SK-N-SH treated with all-trans-retinoic acid at 6 μM for 48 hours (cell line): ENCODE data around the gene SCFD2.

Source experiments
- ATAC-seq: fragments of 200-7000 bp; cut with Tn5 transposase; 3 replicates; pipeline ENCODE4 v1.9.1; 2020; ENCODE audit warnings: mild to moderate bottlenecking, moderate library complexity
- ARNTL ChIP-seq: fragments of 450-650 bp; formaldehyde crosslinking; IDR thresholded peaks from 2 replicates; pipeline ENCODE4 v1.5.0; 2020; ENCODE audit warnings: low read depth, mild to moderate bottlenecking, moderate library complexity, borderline replicate concordance
- BACH2 ChIP-seq: fragments of 250-450 bp; sonication (Bioruptor Pico); IDR thresholded peaks from 2 replicates; pipeline ENCODE4 v1.9.0; 2021; ENCODE audit warnings: mild to moderate bottlenecking, borderline replicate concordance
- CSDC2 ChIP-seq: fragments of 250-450 bp; sonication (Bioruptor Pico); IDR thresholded peaks from 2 replicates; pipeline ENCODE4 v1.5.0; 2020; ENCODE audit warnings: mild to moderate bottlenecking, moderate library complexity
- ESRRG ChIP-seq: fragments of 250-450 bp; sonication (Bioruptor Pico); IDR thresholded peaks from 2 replicates; pipeline ENCODE4 v1.6.1; 2021; ENCODE audit warnings: mild to moderate bottlenecking
- ISL1 ChIP-seq: fragments of 250-450 bp; sonication (Bioruptor Pico); IDR thresholded peaks from 2 replicates; pipeline ENCODE4 v2.1.2; 2022; ENCODE audit warnings: mild to moderate bottlenecking, moderate library complexity
- OSR1 ChIP-seq: fragments of 250-450 bp; sonication (Bioruptor Pico); IDR thresholded peaks from 2 replicates; pipeline ENCODE4 v1.8.0; 2022; ENCODE audit warnings: moderate library complexity, mild to moderate bottlenecking, inconsistent platforms
- POU6F1 ChIP-seq: fragments of 250-450 bp; sonication (Bioruptor Pico); IDR thresholded peaks from 2 replicates; pipeline ENCODE4 v1.8.0; 2021; ENCODE audit warnings: low read depth, mild to moderate bottlenecking, moderate library complexity, borderline replicate concordance
- PPARA ChIP-seq: fragments of 250-450 bp; sonication (Bioruptor Pico); IDR thresholded peaks from 2 replicates; pipeline ENCODE4 v1.5.0; 2020; ENCODE audit warnings: mild to moderate bottlenecking, borderline replicate concordance
- RARB ChIP-seq: fragments of 250-450 bp; sonication (Bioruptor Pico); IDR thresholded peaks from 2 replicates; pipeline ENCODE4 v1.8.0; 2021; ENCODE audit warnings: mild to moderate bottlenecking, moderate library complexity
- SNAI2 ChIP-seq: fragments of 250-450 bp; sonication (Bioruptor Pico); IDR thresholded peaks from 2 replicates; pipeline ENCODE4 v1.5.0; 2020; ENCODE audit warnings: mild to moderate bottlenecking, moderate library complexity
- TCF4 ChIP-seq: fragments of 250-450 bp; sonication (Bioruptor Pico); IDR thresholded peaks from 2 replicates; pipeline ENCODE4 v1.8.0; 2021; ENCODE audit warnings: mild to moderate bottlenecking, moderate library complexity, borderline replicate concordance
- TSHZ2 ChIP-seq: fragments of 250-450 bp; sonication (Bioruptor Pico); IDR thresholded peaks from 2 replicates; pipeline ENCODE4 v1.5.0; 2020; ENCODE audit warnings: mild to moderate bottlenecking, moderate library complexity
- ZFP3 ChIP-seq: fragments of 250-450 bp; sonication (Bioruptor Pico); IDR thresholded peaks from 2 replicates; pipeline ENCODE4 v1.5.0; 2020; ENCODE audit warnings: mild to moderate bottlenecking, moderate library complexity
- ZNF565 ChIP-seq: fragments of 450-650 bp; formaldehyde crosslinking; conservative IDR thresholded peaks from 2 replicates; pipeline ENCODE4 v1.5.0; 2020; ENCODE audit warnings: low read depth, mild to moderate bottlenecking, moderate library complexity
- ZNF70 ChIP-seq: fragments of 450-650 bp; formaldehyde crosslinking; IDR thresholded peaks from 2 replicates; pipeline ENCODE4 v1.5.0; 2020; ENCODE audit warnings: mild to moderate bottlenecking, moderate library complexity
- ZNF8 ChIP-seq: fragments of 450-650 bp; formaldehyde crosslinking; IDR thresholded peaks from 2 replicates; pipeline ENCODE4 v1.5.0; 2020; ENCODE audit warnings: mild to moderate bottlenecking, moderate library complexity
- TF ChIP-seq, protein P1 (sequence below): fragments of 250-450 bp; sonication (Bioruptor Pico); IDR thresholded peaks from 2 replicates; pipeline ENCODE4 v1.8.0; 2020; ENCODE audit warnings: mild to moderate bottlenecking, moderate library complexity, borderline replicate concordance

The SCFD2 gene

GRCh38 chr4:52954560-52955170 is 411.2 kb downstream of the SCFD2 start:
- no peak for ATAC-seq
- TF ChIP-seq ZFP3 (no peak), BACH2 (CRISPR knock-in tag) (no peak), ISL1 (CRISPR knock-in tag) (no peak), ESRRG (CRISPR knock-in tag) (no peak)

DNA sequence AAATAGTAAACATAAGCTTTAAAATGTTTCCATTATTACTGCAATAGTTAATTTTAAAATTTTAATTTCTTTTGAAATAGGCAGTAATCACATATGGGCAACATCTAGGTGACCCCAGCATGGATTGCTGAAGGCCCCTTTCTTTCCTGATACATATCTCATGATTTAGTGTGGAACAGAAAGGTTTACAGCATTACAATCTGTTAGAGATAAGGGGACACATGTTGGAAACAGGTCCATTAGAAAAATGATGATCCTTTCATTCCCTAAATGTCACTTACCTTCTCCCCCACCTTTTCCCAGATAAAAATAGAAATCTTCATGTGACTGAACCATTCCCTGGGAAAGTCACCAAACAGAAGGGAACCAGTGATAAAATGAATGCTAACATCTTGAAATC is 413.3 kb downstream of the SCFD2 start:
- ATAC-seq: no peak
- TF ChIP-seq ESRRG (CRISPR knock-in tag): no peak
- 0 out of 2 replicates have a peak, but pooled peaks have one; percentile 12 for TF ChIP-seq ISL1 (CRISPR knock-in tag)
- TF ChIP-seq RARB (CRISPR knock-in tag): no peak
- TF ChIP-seq TSHZ2 (CRISPR knock-in tag): peak; percentile 61; the same call in 1 of the 2 replicates
- peak; percentile 67; the same call in 1 of the 2 replicates for TF ChIP-seq TCF4
- TF ChIP-seq ZNF70 (CRISPR knock-in tag): no peak

DNA sequence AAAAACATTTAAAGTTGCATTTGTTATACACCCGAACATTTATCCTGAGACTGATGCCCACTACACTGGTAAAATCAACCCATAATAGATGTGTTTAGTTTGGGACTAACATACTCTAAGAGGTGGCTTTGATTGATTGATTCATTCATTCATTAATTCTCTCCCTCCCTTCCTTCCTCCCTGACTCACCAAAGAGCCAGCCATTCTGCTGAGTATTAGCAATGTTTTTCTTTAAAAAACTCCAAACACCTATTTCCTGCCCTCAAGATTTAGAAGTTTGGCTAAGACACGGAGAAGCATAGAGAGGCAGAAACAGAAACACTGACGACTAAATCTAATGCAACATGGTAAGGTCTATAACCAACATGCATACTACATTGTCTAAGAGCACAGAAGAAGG is 414.8 kb downstream of the SCFD2 start:
- ATAC-seq: no peak
- TF ChIP-seq TSHZ2 (CRISPR knock-in tag) (no peak), ARNTL (CRISPR knock-in tag) (no peak), ZNF8 (CRISPR knock-in tag) (no peak), ZNF70 (CRISPR knock-in tag) (no peak), ESRRG (CRISPR knock-in tag) (no peak)
- TF ChIP-seq, protein P1, sequence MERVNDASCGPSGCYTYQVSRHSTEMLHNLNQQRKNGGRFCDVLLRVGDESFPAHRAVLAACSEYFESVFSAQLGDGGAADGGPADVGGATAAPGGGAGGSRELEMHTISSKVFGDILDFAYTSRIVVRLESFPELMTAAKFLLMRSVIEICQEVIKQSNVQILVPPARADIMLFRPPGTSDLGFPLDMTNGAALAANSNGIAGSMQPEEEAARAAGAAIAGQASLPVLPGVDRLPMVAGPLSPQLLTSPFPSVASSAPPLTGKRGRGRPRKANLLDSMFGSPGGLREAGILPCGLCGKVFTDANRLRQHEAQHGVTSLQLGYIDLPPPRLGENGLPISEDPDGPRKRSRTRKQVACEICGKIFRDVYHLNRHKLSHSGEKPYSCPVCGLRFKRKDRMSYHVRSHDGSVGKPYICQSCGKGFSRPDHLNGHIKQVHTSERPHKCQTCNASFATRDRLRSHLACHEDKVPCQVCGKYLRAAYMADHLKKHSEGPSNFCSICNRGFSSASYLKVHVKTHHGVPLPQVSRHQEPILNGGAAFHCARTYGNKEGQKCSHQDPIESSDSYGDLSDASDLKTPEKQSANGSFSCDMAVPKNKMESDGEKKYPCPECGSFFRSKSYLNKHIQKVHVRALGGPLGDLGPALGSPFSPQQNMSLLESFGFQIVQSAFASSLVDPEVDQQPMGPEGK (CRISPR knock-in tag): no peak

- no peak for ATAC-seq
- TF ChIP-seq SNAI2 (CRISPR knock-in tag): no peak
Observed at GRCh38 chr4:52950226-52950625, 415.6 kb downstream of the SCFD2 start.

DNA sequence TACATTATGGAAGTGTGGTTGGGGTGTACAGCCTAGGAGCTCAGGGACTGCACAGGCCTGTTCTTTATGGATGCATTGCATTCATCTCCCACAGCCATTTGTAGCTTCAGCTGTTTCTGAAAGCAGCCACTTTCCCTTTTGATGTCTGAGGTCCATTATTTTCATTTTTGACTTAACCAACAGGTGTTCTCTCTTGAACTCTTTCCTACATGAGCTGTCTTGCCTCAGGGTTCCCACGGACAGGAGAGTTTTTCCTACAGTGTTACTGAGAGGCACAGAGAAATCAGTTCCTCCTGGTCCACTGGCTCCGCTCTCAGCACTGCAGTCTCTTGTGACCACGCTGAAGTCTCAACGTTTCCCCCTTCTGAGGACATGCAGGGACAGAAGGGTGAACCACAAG is 416.5 kb downstream of the SCFD2 start:
- no peak for ATAC-seq
- no peak for TF ChIP-seq ZNF565 (CRISPR knock-in tag)
- no peak for TF ChIP-seq CSDC2
- no peak for TF ChIP-seq PPARA (CRISPR knock-in tag)
- TF ChIP-seq SNAI2 (CRISPR knock-in tag): no peak
- no peak for TF ChIP-seq POU6F1 (CRISPR knock-in tag)
- TF ChIP-seq ZFP3: no peak
- TF ChIP-seq ZNF8 (CRISPR knock-in tag): no peak
- TF ChIP-seq ESRRG (CRISPR knock-in tag): no peak
- no peak for TF ChIP-seq ARNTL (CRISPR knock-in tag)
- TF ChIP-seq ZNF70 (CRISPR knock-in tag): no peak
- TF ChIP-seq, protein P1 (CRISPR knock-in tag): no peak
- TF ChIP-seq OSR1 (CRISPR knock-in tag): no peak
- TF ChIP-seq, all 23 proteins: peak for 0
